NCI-H82 (cell line): ENCODE measurements around the gene RAD51.
"Not testable (repeated sequence)": the region's sequence is repeated elsewhere in the genome, so short reads cannot be mapped to it uniquely, and the experiment has no call there.

Experiments used
- DNase-seq: peaks from one replicate; lab custom pipeline; 2025; lab: John Stamatoyannopoulos, UW

RAD51 gene

GRCh38 chr15:40694688-40695468 is at the start of gene RAD51:
TSS of gene RAD51 (plus strand) at chr15:40695174. CDS start at chr15:40698759, 3,585 bp downstream.
- DNase-seq: peak; percentile 96

GRCh38 chr15:40647523-40647922 is 47.5 kb upstream of the RAD51 start:
- peak; percentile 17 for DNase-seq

GRCh38 chr15:40650479-40650878 is 44.5 kb upstream of the RAD51 start:
- DNase-seq: peak; percentile 76

GRCh38 chr15:40660686-40661085 is 34.3 kb upstream of the RAD51 start:
- no peak for DNase-seq

GRCh38 chr15:40664909-40665308 is 30.1 kb upstream of the RAD51 start:
- no peak for DNase-seq

GRCh38 chr15:40676290-40676689 is 18.7 kb upstream of the RAD51 start:
- not testable (repeated sequence) for DNase-seq

- DNase-seq: not testable (repeated sequence)
Measured at GRCh38 chr15:40676906-40677305, 18.1 kb upstream of the RAD51 start.

- DNase-seq: no peak
Measured at GRCh38 chr15:40680151-40680550, 14.8 kb upstream of the RAD51 start.

- not testable (repeated sequence) for DNase-seq
Measured at GRCh38 chr15:40680959-40681358, 14.0 kb upstream of the RAD51 start.

- DNase-seq: no peak
Measured at GRCh38 chr15:40684381-40684780, 10.6 kb upstream of the RAD51 start.

- DNase-seq: no peak
Measured at GRCh38 chr15:40685376-40685775, 9.6 kb upstream of the RAD51 start.

GRCh38 chr15:40688932-40689799 is 5.8 kb upstream of the RAD51 start:
- no peak for DNase-seq

GRCh38 chr15:40691737-40692136 is 3.2 kb upstream of the RAD51 start:
- DNase-seq: no peak

GRCh38 chr15:40693904-40694687 is 878 bp upstream of the RAD51 start:
- no peak for DNase-seq

- DNase-seq: no peak
Measured at GRCh38 chr15:40695469-40695890, 506 bp downstream of the RAD51 start.

- no peak for DNase-seq
Measured at GRCh38 chr15:40696228-40696627, 1.3 kb downstream of the RAD51 start.

- no peak for DNase-seq
Measured at GRCh38 chr15:40697916-40698315, 2.9 kb downstream of the RAD51 start.

- DNase-seq: no peak
Measured at GRCh38 chr15:40702077-40702476, 7.1 kb downstream of the RAD51 start.

GRCh38 chr15:40706121-40706520 is 11.1 kb downstream of the RAD51 start:
- no peak for DNase-seq

GRCh38 chr15:40714144-40714543 is 19.2 kb downstream of the RAD51 start:
- DNase-seq: no peak

GRCh38 chr15:40716165-40716564 is 21.2 kb downstream of the RAD51 start:
- DNase-seq: no peak

GRCh38 chr15:40721701-40722100 is 26.7 kb downstream of the RAD51 start:
- DNase-seq: no peak
